ENCODE results near the gene FBXL19.

The FBXL19 gene

GRCh38 chr16:30895627-30896260 lies 27.6 kb upstream of the FBXL19 start:
- DNase-seq = no peak

- DNase-seq = no peak
These were observed 27.0 kb upstream of the FBXL19 start, which contains the start of gene CTF1 for GRCh38 chr16:30896261-30896888. Gene CTF1 (plus strand): TSS chr16:30896614. CDS start chr16:30896644, 30 bp downstream.

DNA sequence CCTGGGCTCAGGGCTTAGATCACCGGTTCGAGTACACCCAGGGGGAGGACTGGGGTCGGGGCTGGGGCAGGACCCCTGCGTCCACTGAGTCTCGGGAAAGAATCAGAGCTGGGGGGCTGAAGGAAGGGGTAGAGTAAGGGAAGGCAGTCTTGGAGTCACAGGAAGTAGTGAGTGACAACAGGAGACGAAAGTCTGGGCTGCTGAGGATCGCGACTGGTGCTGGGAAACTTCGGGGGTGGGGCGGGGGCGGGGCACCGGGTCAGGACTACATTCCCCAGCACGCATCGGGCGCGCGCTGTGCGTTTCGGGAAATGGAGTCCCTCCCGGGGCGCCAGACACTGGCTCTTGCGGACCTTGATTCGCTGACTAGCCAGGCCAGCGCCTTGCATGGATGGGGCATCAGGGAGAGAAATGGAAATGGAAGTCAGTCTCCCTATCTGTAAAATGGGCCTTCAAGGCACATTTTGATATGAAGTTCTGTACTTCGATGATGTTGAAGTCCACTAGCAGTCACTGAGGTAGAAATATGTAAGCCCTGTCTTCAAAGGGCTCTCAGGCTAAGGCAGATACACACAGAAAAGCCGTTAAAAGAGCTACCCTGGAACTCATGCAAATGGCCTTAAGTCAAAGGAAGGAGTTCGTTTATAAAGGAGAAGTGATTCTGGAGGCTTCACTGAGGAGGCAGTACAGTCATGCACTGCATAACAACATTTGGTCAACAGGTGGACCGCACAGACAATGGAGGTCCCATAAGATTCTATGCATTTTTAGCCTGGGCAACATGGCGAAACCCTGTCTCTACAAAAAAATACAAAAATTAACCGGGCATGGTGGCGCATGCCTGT lies 26.3 kb upstream of the FBXL19 start:
- DNase-seq = peak; percentile 72 to 77

GRCh38 chr16:30899794-30900193 lies 23.6 kb upstream of the FBXL19 start:
- DNase-seq = no peak

- DNase-seq = no peak
These were observed 22.8 kb upstream of the FBXL19 start for GRCh38 chr16:30900588-30900987.

- no peak for DNase-seq
These were observed 22.0 kb upstream of the FBXL19 start for GRCh38 chr16:30901201-30902028.

GRCh38 chr16:30902029-30902972 lies 21.1 kb upstream of the FBXL19 start:
- DNase-seq = peak in 1 of 2 experiments; percentile 26

- no peak for DNase-seq
These were observed 20.4 kb upstream of the FBXL19 start for GRCh38 chr16:30903002-30903401.

- DNase-seq = no peak
These were observed 19.8 kb upstream of the FBXL19 start for GRCh38 chr16:30903596-30903995.

GRCh38 chr16:30904114-30904780 lies 19.1 kb upstream of the FBXL19 start:
- no peak for DNase-seq

GRCh38 chr16:30907064-30907463 lies 16.3 kb upstream of the FBXL19 start:
- DNase-seq = no peak

DNA sequence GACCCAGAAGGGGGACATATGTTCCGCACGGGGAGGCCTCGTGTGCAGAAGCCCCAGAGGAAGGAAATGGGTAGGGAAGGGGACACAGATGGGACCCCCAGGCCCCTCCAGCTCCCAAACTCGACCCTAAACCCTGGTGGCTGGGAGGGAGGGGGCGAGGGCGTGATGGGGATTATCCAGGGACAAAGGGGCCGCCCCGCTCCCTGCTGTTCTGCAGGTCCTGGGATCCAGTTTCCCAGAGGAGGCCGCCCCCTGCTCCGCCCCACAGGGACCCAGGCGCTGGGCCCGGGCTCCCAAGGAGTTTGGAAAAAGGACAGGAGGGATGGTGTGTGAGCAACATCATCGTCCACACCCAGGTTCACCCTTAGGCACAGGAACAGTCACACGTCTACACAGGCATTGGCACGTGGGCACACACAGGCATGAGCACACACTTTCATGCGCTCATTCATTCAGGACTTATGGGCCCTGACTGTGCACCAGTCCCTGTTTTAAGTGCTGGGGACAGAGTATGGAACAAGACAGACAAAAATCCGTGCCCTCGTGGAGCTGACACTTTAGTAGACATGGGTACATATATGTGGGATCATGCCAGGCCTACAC lies 12.8 kb upstream of the FBXL19 start:
- DNase-seq = no peak

DNA sequence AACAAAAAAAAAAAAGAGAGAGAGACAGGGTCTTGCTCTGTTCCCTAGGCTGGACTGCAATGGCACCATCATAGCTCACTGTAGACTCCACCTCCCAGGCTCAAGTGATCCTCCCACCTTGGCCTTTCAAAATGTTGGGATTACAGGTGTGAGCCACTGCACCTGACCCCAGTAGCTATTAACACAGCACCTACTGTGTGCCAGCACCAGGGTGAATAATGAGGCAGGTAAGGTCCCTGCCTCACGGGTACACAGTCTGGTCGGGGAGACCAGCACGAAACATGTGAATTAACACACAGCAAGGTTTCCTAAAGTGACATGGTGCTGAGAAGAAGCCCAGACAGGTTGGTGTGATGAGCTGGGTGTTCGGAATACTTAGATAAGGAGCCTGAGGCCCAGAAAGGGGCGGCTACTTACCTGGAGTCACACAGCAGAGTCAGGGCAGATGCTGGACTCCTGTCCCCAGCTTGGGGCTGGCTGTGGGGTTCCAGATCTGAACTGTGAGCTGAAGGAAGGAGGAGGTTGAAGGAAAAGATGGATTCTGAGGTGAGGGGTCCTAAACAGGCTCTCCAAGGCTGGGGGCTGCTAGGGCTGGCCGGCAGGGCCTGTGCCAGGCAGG lies 10.5 kb upstream of the FBXL19 start:
- no peak for DNase-seq

- DNase-seq = no peak
These were observed 8.5 kb upstream of the FBXL19 start for GRCh38 chr16:30914830-30915229.

DNA sequence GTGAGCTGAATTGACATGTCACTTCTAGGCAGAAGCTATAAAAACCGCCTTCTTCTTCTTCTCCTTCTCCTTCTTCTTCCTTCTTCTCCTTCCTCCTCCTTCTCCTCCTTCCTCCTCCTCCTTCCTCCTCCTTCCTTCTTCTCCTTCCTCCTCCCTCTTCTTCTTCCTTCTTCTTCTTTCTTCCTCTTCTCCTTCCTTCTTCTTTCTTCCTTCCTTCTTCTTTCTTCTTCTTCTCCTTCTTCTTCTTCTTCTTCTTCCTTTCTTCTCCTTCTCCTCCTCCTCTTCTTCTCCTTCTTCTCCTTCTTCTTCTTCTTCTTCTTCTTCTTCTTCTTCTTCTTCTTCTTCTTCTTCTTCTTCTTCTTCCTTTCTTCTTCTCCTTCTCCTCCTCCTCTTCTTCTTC lies 4.8 kb upstream of the FBXL19 start:
- DNase-seq = no peak

GRCh38 chr16:30920891-30921290 lies 2.5 kb upstream of the FBXL19 start:
- DNase-seq = no peak

DNA sequence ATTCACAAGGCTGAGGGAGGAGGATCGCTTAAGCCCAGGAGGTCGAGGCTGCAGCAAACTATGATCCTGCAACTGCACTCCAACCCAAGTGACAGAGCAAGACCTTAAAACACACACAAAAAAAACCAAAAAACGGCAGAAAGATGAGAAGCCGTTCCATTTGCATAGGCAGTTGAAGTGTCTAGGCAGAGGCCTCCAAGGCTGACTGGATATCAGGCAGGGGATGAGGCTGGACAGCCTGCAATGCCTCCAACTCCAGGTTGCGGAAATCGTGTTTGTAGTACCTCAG lies 2.0 kb upstream of the FBXL19 start:
- DNase-seq = no peak

DNA sequence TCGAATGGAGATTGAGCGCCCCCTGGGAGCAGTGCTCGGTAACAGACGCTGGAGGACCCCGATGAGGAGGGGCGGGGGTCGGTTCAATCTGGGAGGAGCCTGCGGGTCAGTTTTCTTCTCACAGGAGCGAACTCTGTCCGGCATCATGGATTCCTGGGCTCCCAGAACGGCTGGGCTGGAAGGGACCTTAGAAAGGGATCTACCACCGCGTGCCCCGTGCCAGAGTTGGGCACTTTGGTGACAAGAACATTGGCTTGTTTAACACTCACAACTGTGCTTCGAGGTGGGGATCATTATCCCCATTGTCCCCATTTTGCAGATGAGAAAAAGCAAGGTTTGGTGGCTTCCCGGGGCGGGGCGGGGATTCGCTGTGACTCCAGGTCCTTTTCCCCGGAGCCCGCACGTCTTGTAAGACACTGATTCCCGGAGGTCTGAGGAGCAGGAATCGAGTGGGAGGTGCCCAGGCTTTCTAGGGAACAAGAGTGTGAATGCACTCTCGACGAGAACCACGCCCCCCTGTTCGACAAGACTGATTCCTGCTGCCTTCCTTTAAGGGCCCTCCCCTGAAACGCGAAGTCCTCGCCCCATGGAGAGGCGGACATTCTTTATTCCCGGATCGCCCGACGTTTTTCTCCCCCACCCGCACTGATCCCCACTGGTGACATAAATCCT lies 1.5 kb upstream of the FBXL19 start:
- DNase-seq = peak; percentile 88 to 89

DNA sequence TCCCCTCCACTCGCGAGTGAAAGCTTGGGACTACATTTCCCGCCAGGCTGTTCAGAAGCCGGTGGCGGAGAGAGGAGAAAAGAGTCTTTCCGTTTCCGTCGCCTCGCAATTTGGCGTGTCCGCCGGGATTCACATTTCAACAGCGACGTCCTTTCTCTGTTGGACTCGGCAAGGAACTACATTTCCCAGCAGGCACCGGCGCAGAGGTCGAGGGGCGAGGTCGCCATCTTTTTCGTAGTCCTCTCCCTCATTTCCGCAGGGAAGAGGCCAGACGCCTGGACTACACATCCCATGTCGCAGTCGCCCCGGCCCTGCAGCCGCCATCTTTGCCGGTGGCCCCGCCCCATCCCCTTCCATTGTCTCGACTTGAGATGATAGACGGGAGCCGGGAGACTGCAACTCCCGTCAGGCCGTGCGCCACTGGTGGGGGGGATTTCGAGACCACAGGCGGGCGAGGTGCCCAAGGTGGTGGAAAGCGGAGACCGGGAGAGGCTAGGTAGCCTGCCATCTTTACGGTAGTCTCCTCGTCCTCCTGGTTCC lies 882 bp upstream of the FBXL19 start:
- peak; percentile 100 for DNase-seq

Measured in activated CD4-positive, alpha-beta T cell treated with anti-CD3 and anti-CD28 coated beads, Interleukin-2, amount 50 U/mL, for 4 hours (primary cell).